Activated naive CD8-positive, alpha-beta T cell treated with anti-CD3 and anti-CD28 coated beads, Interleukin-2, amount 50 U/mL, for 24 hours (primary cell): ENCODE results near the gene SLCO2A1.

ENCODE experiments used
- ATAC-seq: fragments of 150-1000 bp; cut with Tn5 transposase; one replicate; pipeline ENCODE4 v1.10.0; 2021
- DNase-seq: peaks from one replicate; pipeline ENCODE4 v3.0.0; 2021
- H3K27ac Mint-ChIP-seq: one replicate; pipeline ENCODE4 v1.8.0; 2021; ENCODE audit warnings: mild to moderate bottlenecking, mixed read lengths
- H3K27me3 Mint-ChIP-seq: one replicate; pipeline ENCODE4 v1.8.0; 2021; ENCODE audit warnings: mixed read lengths
- H3K36me3 Mint-ChIP-seq: one replicate; pipeline ENCODE4 v1.8.0; 2021; ENCODE audit warnings: low read depth, mixed read lengths
- H3K4me1 Mint-ChIP-seq: one replicate; pipeline ENCODE4 v1.8.0; 2021; ENCODE audit warnings: mixed read lengths
- H3K4me3 Mint-ChIP-seq: one replicate; pipeline ENCODE4 v1.8.0; 2021; ENCODE audit warnings: mild to moderate bottlenecking, moderate library complexity, mixed read lengths
- H3K9me3 Mint-ChIP-seq: one replicate; pipeline ENCODE4 v1.8.0; 2021; ENCODE audit warnings: mixed read lengths

The SLCO2A1 gene

DNA sequence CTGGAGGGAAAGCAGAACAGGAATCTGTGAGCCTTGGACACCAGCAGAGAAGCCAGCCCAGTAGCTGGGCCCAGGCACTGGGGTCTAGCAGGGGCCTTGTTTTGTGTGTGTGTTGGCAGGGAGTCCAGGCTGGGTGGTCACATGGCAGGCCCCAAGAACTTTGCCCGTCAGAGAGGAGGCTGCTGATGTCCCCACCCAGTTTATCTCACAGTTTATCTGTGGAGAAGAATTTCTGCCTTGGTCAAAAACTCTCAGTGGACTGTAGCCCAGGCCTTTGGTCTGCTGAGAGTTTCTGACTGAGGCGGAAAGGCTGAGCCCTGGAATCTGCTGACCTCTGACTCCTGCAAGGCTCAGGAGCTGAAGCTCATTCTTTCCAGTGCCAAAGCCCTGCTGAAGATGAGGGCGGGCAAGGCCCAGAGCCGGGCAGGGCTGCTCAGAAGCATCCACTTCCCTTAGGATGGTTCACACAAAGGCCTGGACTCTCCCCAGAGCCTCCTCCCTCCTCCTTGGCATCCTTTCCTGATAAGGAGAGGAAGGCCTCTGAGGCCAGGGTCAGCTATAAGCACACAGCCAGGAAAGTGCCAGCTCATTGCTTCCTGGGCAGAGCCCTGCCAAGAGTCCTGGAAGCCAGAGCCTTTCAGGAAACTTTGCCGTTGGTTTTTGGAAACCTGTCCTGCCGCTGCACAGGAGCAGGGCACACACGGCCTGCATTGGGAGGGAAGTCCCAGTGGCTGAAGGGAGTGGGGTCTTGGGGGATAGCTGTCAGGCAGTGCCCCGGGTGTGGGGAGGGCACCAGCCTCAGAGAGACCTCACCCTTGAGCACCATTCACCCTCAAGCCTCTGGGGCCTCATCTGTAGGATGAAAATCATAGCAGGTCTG, 37.2 kb upstream of the SLCO2A1 start:
- no peak overlapping the region for H3K27ac Mint-ChIP-seq
- H3K27me3 Mint-ChIP-seq = peaks cover 2% of the 10 kb centered on the region
- ATAC-seq (no peak), DNase-seq (no peak)
- H3K4me3 Mint-ChIP-seq = no peak overlapping the region
- H3K4me1 Mint-ChIP-seq = no peaks in the 10 kb centered on the region
- no peaks in the 10 kb centered on the region for H3K36me3 Mint-ChIP-seq
- no peaks in the 10 kb centered on the region for H3K9me3 Mint-ChIP-seq

GRCh38 chr3:134066158-134066541, 36.4 kb upstream of the SLCO2A1 start:
- ATAC-seq (no peak), DNase-seq (no peak)
- H3K36me3 Mint-ChIP-seq = no peaks in the 10 kb centered on the region
- H3K4me3 Mint-ChIP-seq = no peak overlapping the region
- no peak overlapping the region for H3K27ac Mint-ChIP-seq
- peaks cover 4% of the 10 kb centered on the region for H3K27me3 Mint-ChIP-seq
- H3K4me1 Mint-ChIP-seq = no peaks in the 10 kb centered on the region
- H3K9me3 Mint-ChIP-seq = no peaks in the 10 kb centered on the region

DNA sequence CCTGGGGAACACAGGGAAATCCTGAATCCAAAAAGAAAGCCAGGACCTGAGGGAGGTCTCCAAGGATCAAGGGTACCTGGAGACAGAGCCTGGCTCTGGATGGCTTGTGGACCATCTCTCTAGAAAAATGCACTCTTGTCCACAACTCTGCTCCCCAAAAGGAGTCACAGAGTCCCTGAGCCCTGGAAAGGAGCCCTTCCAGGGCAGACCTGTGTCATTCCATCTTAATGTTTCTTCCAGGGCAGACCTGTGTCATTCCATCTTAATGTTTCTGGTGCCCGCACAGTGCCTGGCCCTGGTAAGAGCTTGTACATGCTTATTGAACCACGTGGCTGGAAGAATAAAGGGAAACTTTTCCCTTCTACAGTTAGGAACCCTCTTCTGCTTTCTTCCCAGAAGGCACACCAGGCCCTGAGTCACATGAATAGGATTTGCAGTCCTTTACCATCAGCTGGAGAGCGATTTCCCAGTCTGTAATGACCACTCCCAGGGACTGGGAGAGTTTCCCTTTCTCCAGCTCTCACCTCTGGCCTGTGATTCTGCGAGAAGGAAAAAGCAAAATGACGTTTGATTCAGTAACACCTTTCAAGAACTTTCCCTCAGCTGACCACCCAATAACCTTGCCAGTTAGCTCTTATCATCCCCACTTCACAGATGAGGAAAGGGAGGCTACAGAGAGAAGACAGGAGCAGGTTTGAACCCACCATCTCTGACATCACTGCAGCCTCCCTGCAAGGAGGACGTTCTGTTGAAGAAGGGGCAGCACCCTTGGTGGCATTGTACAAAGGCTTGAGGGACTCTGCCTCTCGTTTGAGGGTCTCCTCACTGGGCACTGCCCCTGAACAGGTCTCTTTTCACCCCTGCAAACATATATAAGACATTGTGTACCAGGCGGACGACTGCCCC, 35.8 kb upstream of the SLCO2A1 start:
- DNase-seq (no peak), ATAC-seq (no peak)
- no peaks in the 10 kb centered on the region for H3K9me3 Mint-ChIP-seq
- no peak overlapping the region for H3K27ac Mint-ChIP-seq
- no peaks in the 10 kb centered on the region for H3K4me1 Mint-ChIP-seq
- no peak overlapping the region for H3K4me3 Mint-ChIP-seq
- no peaks in the 10 kb centered on the region for H3K36me3 Mint-ChIP-seq
- peaks cover 4% of the 10 kb centered on the region for H3K27me3 Mint-ChIP-seq

GRCh38 chr3:134064081-134064480, 34.4 kb upstream of the SLCO2A1 start:
- no peaks in the 10 kb centered on the region for H3K36me3 Mint-ChIP-seq
- no peaks in the 10 kb centered on the region for H3K9me3 Mint-ChIP-seq
- no peak overlapping the region for H3K4me3 Mint-ChIP-seq
- peaks cover 4% of the 10 kb centered on the region for H3K27me3 Mint-ChIP-seq
- no peak overlapping the region for H3K27ac Mint-ChIP-seq
- H3K4me1 Mint-ChIP-seq = no peaks in the 10 kb centered on the region
- no peak for ATAC-seq
- DNase-seq = no peak

GRCh38 chr3:134061401-134061800, 31.7 kb upstream of the SLCO2A1 start:
- ATAC-seq (no peak), DNase-seq (no peak)
- no peaks in the 10 kb centered on the region for H3K36me3 Mint-ChIP-seq
- H3K4me1 Mint-ChIP-seq = no peaks in the 10 kb centered on the region
- H3K27me3 Mint-ChIP-seq = peaks cover 4% of the 10 kb centered on the region
- no peak overlapping the region for H3K4me3 Mint-ChIP-seq
- H3K27ac Mint-ChIP-seq = no peak overlapping the region
- H3K9me3 Mint-ChIP-seq = no peaks in the 10 kb centered on the region

DNA sequence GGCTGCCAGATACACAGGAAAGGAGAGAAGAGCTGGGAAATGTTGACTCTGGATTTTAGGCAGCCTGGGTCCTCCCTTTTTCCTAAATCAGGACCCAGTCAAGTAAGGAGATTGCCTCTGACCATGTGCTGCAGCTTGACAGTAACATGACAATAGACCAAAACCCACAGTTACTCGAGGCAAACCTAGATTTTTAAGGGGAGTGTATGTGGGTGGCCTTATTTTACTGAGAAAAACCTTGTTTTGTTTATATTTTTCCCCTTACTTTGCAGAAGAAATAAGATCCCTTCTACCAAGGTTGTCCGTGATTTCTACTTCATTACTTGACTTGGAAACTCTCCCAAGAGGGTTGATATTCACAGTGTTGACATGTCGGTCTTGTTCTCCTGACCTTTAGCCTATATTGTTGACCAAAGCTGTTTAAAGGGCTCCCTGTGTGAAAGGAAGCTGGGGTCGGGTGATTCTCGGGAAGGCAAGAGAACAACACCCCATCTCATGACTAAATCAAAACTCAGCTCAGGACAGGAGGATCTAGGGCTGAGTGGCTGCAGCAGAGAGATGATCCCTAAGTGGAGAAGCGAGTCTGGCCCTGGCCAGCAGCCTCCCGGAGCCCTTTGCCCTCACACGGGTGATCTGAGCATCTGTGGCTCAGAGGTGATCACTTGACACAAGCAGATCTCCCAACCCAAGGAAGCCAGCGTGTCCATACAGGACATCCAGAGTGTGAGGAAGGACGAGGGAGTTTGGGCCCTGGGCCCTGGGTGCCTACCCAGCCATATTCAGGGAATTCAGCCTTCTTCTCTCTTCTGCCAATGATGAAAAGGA, 31.0 kb upstream of the SLCO2A1 start:
- peaks cover 4% of the 10 kb centered on the region for H3K27me3 Mint-ChIP-seq
- no peak overlapping the region for H3K4me3 Mint-ChIP-seq

GRCh38 chr3:134059671-134060560, 30.2 kb upstream of the SLCO2A1 start:
- no peaks in the 10 kb centered on the region for H3K36me3 Mint-ChIP-seq
- H3K4me3 Mint-ChIP-seq = no peak overlapping the region
- no peaks in the 10 kb centered on the region for H3K9me3 Mint-ChIP-seq
- peaks cover 4% of the 10 kb centered on the region for H3K27me3 Mint-ChIP-seq
- no peak overlapping the region for H3K27ac Mint-ChIP-seq
- no peak for ATAC-seq
- H3K4me1 Mint-ChIP-seq = no peaks in the 10 kb centered on the region
- DNase-seq = no peak

More for the DNA sequence above, 31.0 kb upstream of the SLCO2A1 start:
- no peak for ATAC-seq
- Mint-ChIP-seq H3K36me3 (no peaks in the 10 kb centered on the region), H3K9me3 (no peaks in the 10 kb centered on the region), H3K27ac (no peak overlapping the region), H3K4me1 (no peaks in the 10 kb centered on the region)
- no peak for DNase-seq

GRCh38 chr3:134059035-134059601, 29.4 kb upstream of the SLCO2A1 start:
- no peak overlapping the region for H3K27ac Mint-ChIP-seq
- peaks cover 4% of the 10 kb centered on the region for H3K27me3 Mint-ChIP-seq
- no peak for ATAC-seq
- H3K4me3 Mint-ChIP-seq = no peak overlapping the region
- DNase-seq = no peak
- H3K36me3 Mint-ChIP-seq = no peaks in the 10 kb centered on the region
- H3K4me1 Mint-ChIP-seq = no peaks in the 10 kb centered on the region
- H3K9me3 Mint-ChIP-seq = no peaks in the 10 kb centered on the region

DNA sequence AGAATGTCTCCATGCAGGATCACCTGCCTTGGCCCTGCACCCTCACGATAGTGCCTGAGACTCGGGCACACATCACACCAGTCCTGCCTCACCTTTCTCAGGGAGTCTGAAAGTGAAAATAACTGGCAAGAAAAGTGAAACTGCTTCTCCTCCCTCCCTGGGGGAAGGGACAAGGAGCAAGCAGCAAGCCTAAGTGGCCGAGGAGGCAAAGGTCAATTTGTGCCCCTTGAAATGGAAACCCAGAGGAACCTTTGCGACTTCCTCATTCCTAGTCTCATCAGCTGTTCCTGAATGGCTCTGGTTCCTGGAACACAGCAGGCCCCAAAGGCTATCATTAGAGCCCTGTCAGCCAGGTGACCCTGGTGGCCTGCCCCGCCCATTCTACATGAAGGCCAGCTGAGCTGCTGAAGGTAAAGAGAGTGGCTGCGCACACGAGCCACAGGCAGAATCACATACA, 28.0 kb upstream of the SLCO2A1 start:
- H3K4me1 Mint-ChIP-seq = no peaks in the 10 kb centered on the region
- no peaks in the 10 kb centered on the region for H3K36me3 Mint-ChIP-seq
- peaks cover 4% of the 10 kb centered on the region for H3K27me3 Mint-ChIP-seq
- H3K4me3 Mint-ChIP-seq = no peak overlapping the region
- no peaks in the 10 kb centered on the region for H3K9me3 Mint-ChIP-seq
- no peak for DNase-seq
- ATAC-seq = no peak
- H3K27ac Mint-ChIP-seq = no peak overlapping the region

DNA sequence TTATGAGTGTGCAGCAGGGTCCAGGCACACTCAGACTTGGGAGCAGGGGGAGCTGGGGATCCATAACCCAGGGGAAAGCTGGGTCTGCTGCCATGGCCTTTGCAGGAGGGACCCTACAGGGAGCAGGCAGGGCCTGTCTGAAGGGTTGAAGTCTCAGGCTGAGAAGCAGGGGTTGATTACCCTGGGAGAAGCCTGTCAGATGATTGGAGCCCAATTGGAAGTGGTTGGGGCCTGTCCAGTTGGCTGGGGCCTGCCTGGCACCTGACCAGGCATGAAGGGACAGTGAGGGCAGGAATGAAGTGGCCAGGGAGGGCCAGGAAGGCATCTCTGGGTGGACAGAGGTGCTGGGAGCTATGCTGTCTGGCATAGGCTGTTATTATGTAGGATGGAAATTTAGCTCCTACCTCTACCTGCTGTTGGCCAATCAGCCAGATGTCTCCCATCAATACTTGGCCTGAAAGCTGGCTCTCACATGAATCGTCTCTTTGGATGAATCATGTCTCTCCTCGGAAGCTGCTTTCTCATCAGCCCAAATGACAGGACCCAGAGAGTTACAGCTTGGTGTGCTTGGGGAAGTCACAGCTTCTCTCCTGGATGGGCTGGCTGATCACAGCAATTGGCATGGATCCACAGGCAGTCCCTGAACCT, 27.4 kb upstream of the SLCO2A1 start:
- no peak for DNase-seq
- H3K4me1 Mint-ChIP-seq = no peaks in the 10 kb centered on the region
- H3K4me3 Mint-ChIP-seq = no peak overlapping the region
- no peak for ATAC-seq
- H3K36me3 Mint-ChIP-seq = no peaks in the 10 kb centered on the region
- no peaks in the 10 kb centered on the region for H3K9me3 Mint-ChIP-seq
- H3K27ac Mint-ChIP-seq = no peak overlapping the region
- H3K27me3 Mint-ChIP-seq = peaks cover 4% of the 10 kb centered on the region

GRCh38 chr3:134056464-134056891, 26.8 kb upstream of the SLCO2A1 start:
- no peak for DNase-seq
- no peak overlapping the region for H3K4me3 Mint-ChIP-seq
- no peaks in the 10 kb centered on the region for H3K4me1 Mint-ChIP-seq
- no peak overlapping the region for H3K27ac Mint-ChIP-seq
- peaks cover 2% of the 10 kb centered on the region for H3K27me3 Mint-ChIP-seq
- no peak for ATAC-seq
- no peaks in the 10 kb centered on the region for H3K9me3 Mint-ChIP-seq
- no peaks in the 10 kb centered on the region for H3K36me3 Mint-ChIP-seq

DNA sequence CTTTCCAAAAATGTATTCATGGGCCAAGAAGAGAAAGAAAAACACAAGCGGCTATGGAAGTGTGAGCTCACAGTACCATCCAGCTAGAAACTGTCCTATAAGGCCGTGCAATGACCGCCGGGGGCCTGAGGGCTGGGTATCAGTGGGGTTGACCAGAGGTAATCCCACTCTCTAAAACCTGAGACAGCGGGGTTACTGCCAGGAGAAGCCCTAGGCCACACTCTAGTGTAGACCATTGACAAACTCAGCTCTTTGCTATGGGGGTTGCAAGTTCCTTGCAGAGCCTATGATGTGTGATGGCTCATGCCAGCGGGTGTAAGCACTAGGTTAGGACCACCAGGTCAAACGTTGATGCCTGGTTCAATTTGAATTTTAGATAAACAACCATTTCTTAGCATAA, 25.9 kb upstream of the SLCO2A1 start:
- ATAC-seq = no peak
- no peak overlapping the region for H3K27ac Mint-ChIP-seq
- no peaks in the 10 kb centered on the region for H3K36me3 Mint-ChIP-seq
- no peaks in the 10 kb centered on the region for H3K4me1 Mint-ChIP-seq
- peaks cover 4% of the 10 kb centered on the region for H3K27me3 Mint-ChIP-seq
- H3K9me3 Mint-ChIP-seq = no peaks in the 10 kb centered on the region
- no peak for DNase-seq
- no peak overlapping the region for H3K4me3 Mint-ChIP-seq

GRCh38 chr3:134054881-134055280, 25.2 kb upstream of the SLCO2A1 start:
- ATAC-seq (no peak), DNase-seq (no peak)
- H3K9me3 Mint-ChIP-seq = no peaks in the 10 kb centered on the region
- no peak overlapping the region for H3K4me3 Mint-ChIP-seq
- H3K27me3 Mint-ChIP-seq = peaks cover 4% of the 10 kb centered on the region
- no peaks in the 10 kb centered on the region for H3K4me1 Mint-ChIP-seq
- no peaks in the 10 kb centered on the region for H3K36me3 Mint-ChIP-seq
- H3K27ac Mint-ChIP-seq = no peak overlapping the region
